ENCODE data around the gene HYLS1. TPM values are rescaled to one million over a fixed set of nuclear protein-coding genes. Genes with fewer than 3 reads are reported as not detected.

Gene HYLS1
- total RNA-seq, 1 donor from 2014 or later, result 3.7 TPM

DNA sequence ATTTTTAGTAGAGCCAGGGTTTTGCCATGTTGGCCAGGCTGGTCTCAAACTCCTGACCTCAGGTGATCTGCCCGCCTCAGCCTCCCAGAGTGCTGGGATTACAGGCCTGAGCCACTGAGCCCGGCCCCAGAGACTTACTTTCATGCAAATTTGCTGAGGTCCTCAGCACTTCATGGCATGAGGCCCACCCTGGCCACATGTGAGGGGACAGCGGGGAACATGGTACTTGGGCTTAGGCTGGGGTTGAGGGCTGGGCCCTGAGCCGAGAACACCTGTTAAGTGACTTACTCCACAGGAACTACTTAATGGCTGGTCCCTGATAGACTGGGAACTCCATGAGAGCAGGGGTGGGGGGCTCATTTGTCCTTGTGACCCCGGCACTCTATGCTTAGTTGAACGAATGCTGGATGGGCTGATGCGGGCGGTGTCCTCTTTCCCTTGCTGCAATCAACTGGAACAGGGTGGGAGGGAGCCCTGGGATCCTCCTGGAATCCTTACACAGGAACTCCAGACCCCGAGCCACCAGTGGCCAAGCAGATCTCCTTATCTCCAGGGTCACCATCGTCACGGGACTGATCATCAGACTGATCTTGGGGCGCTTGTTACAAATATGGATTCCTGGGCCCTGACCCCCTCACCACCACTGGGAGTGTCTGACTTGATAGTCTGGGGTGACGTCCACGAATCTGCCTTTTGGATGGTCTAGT lies 59.4 kb downstream of the HYLS1 start:
- Histone ChIP-seq H3K4me1 (peaks cover 15% of the 10 kb centered on the region), H3K9me3 (no peaks in the 10 kb centered on the region), H3K27ac (no peak overlapping the region), H3K4me3 (no peak overlapping the region), H3K36me3 (no peaks in the 10 kb centered on the region), H3K27me3 (no peaks in the 10 kb centered on the region)
- DNase-seq (ENCODE audit: extremely low spot score in 2 of 2), result peak; percentile 74 to 79
- TF ChIP-seq POLR2A (IDR thresholded peaks at IDR 0.05) (no peak), POLR2AphosphoS5 (IDR thresholded peaks at IDR 0.05; ENCODE audit: insufficient read depth in 1 of 2, low read depth in 1 of 2) (no peak)
- TF ChIP-seq, protein P1, sequence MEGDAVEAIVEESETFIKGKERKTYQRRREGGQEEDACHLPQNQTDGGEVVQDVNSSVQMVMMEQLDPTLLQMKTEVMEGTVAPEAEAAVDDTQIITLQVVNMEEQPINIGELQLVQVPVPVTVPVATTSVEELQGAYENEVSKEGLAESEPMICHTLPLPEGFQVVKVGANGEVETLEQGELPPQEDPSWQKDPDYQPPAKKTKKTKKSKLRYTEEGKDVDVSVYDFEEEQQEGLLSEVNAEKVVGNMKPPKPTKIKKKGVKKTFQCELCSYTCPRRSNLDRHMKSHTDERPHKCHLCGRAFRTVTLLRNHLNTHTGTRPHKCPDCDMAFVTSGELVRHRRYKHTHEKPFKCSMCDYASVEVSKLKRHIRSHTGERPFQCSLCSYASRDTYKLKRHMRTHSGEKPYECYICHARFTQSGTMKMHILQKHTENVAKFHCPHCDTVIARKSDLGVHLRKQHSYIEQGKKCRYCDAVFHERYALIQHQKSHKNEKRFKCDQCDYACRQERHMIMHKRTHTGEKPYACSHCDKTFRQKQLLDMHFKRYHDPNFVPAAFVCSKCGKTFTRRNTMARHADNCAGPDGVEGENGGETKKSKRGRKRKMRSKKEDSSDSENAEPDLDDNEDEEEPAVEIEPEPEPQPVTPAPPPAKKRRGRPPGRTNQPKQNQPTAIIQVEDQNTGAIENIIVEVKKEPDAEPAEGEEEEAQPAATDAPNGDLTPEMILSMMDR (IDR thresholded peaks at IDR 0.05), result no peak
- intact Hi-C loops (cut with DNase I), result no loop called here

DNA sequence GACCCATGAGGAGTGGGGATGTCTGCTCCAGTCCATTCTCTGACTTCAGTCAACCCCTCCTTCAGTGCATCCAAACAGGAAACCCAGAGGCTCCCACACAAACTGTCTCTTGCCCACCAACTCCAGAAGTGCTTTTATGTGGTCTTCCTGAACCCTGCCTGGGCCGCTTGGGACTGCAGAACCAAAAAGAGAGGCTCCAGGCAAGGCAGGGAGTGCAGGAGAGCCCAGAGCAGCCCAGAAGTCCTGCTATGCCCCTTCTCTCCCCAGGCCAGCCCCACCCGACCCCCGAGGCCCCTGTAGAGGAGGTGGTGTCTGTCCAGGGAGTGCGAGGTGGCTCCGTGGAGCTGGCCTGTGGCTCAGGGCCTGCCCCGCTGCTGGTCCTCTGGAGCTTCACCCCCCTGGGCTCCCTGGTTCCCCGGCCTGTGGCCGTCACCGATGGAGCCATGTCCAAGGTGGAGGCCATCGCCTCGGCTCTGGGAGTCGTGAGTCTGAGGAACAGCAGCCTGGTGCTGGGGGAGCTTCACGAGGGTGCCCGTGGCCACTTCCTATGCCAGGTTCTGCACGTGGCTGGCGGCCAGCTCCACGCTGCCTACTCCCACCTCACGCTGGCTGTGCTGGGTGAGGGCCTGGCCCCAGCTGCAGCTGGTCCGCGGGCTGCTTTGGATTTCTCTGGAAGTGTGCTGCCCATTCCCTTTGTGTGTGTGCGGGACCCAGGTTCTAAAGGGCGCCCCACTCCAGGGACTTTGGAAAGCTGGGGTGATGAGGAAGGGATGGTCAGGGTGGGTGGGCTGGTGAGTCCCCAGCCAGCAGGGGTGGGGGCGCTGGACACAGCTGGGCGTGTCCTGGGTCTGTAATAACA lies 60.2 kb downstream of the HYLS1 start:
- TF ChIP-seq POLR2AphosphoS5 (IDR thresholded peaks at IDR 0.05; ENCODE audit: insufficient read depth in 1 of 2, low read depth in 1 of 2) (no peak), POLR2A (IDR thresholded peaks at IDR 0.05) (no peak)
- TF ChIP-seq, protein P1 (IDR thresholded peaks at IDR 0.05), result no peak
- peaks cover 19% of the 10 kb centered on the region for H3K4me1 ChIP-seq
- no peak overlapping the region for H3K4me3 ChIP-seq
- intact Hi-C loops (cut with DNase I), result no loop called here
- DNase-seq (ENCODE audit: extremely low spot score in 2 of 2), result peak; percentile 80 to 88
- H3K36me3 ChIP-seq, result no peaks in the 10 kb centered on the region
- H3K27me3 ChIP-seq, result no peaks in the 10 kb centered on the region
- no peaks in the 10 kb centered on the region for H3K9me3 ChIP-seq
- H3K27ac ChIP-seq, result no peak overlapping the region

DNA sequence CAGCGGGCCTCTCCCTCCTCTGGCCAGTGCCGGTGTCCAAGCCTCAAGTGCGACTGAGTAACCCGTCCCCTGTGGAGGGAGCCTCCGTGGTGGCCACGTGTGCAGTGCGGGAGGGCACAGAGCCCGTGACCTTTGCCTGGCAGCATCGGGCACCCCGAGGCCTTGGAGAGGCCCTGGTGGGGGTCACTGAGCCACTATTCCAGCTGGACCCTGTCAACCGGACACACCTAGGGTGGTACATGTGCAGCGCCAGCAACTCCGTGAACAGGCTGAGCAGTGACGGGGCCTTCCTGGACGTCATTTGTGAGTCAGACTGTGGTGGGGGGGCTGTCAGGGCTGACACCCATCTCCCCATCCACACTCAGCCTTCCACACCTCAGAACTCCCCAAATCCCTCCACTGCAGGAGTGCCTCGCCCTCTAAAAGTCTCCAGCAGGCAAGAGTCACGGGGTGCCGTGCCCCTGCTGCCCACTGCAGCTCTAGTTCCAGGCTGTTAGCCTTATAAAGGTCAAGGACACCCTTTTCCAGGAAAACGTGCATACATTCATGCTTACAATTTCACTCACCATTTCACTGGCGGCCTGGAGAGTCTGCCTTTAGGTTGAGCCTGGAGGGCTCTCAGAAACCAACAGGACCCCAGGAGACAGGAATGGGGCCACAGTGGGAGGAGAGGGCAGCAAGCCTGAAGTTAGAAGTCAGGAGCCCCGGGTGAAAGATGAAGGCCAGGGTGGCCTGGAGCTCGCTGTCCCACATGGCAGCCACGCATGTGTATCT lies 61.0 kb downstream of the HYLS1 start:
- peaks cover 27% of the 10 kb centered on the region for H3K4me1 ChIP-seq
- no peak overlapping the region for H3K4me3 ChIP-seq
- TF ChIP-seq, protein P1 (IDR thresholded peaks at IDR 0.05), result no peak
- TF ChIP-seq POLR2AphosphoS5 (IDR thresholded peaks at IDR 0.05; ENCODE audit: insufficient read depth in 1 of 2, low read depth in 1 of 2) (no peak), POLR2A (IDR thresholded peaks at IDR 0.05) (no peak)
- no peaks in the 10 kb centered on the region for H3K27me3 ChIP-seq
- no peak overlapping the region for H3K27ac ChIP-seq
- H3K9me3 ChIP-seq, result no peaks in the 10 kb centered on the region
- intact Hi-C loops (cut with DNase I), result no loop called here
- no peaks in the 10 kb centered on the region for H3K36me3 ChIP-seq
- DNase-seq (ENCODE audit: extremely low spot score in 2 of 2), result peak; percentile 82 to 83

DNA sequence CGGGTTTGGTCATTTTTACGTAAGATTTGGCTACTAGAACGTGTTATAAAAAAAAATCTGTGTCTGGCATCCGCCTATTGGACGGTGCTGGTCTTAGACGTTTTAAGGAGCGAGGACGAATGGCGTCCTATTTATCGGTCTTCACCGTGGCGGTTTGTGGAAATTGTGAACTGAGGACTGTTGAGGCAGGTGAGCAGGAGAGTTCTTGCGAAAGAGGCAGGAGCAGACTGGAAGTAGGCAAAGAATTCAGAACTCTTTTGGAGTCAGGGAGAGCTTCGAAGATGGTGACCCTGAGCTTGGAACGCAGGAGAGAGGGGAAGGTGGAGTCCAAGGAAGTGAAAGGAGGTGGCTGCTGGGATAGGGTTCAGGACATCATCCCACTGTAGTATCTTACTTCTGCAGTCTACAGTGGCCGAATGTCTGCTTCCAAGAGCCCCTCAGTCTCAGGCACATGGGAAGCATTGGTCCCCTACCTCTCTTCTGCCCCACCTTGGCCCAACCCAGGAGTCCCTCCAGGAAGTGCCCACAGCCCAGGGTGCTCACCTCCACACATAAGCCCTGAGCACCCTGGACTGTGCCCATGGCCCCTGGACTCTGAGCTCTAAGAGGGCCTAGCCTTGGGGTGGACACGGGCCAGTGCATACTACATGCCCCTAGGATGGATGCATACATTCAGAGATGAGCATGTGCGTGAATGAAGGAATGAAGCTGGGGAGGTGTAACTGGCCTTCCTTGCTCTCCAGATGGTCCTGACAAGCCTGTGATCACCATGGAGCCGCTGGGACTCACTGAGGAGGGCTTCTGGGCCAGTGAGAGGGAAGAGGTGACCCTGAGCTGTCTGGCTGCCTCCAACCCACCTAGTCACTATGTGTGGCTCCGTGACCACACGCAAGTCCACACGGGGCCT lies 62.1 kb downstream of the HYLS1 start:
- Histone ChIP-seq H3K27me3 (no peaks in the 10 kb centered on the region), H3K36me3 (no peaks in the 10 kb centered on the region), H3K27ac (no peak overlapping the region), H3K4me1 (peaks cover 35% of the 10 kb centered on the region), H3K9me3 (no peaks in the 10 kb centered on the region), H3K4me3 (no peak overlapping the region)
- intact Hi-C loops (cut with DNase I), result loop anchor here (10.0 kb wide), 1 partner anchor 705 kb away; no protein-coding TSS in a partner anchor
- peak; percentile 83 to 87 for DNase-seq (ENCODE audit: extremely low spot score in 2 of 2)
- TF ChIP-seq, protein P1 (IDR thresholded peaks at IDR 0.05), result no peak
- TF ChIP-seq POLR2AphosphoS5 (IDR thresholded peaks at IDR 0.05; ENCODE audit: insufficient read depth in 1 of 2, low read depth in 1 of 2), result no peak
- no peak for TF ChIP-seq POLR2A (IDR thresholded peaks at IDR 0.05)
